GM19438 (cell line): ENCODE data around the gene ATP6V0C.

Experiments
- ATAC-seq: cut with Tn5 transposase; IDR thresholded peaks from one replicate; pipeline ENCODE4 v1.9.1; 2021; ENCODE audit warnings: low read depth; ENCODE audit not compliant: unreplicated experiment

The ATP6V0C gene

DNA sequence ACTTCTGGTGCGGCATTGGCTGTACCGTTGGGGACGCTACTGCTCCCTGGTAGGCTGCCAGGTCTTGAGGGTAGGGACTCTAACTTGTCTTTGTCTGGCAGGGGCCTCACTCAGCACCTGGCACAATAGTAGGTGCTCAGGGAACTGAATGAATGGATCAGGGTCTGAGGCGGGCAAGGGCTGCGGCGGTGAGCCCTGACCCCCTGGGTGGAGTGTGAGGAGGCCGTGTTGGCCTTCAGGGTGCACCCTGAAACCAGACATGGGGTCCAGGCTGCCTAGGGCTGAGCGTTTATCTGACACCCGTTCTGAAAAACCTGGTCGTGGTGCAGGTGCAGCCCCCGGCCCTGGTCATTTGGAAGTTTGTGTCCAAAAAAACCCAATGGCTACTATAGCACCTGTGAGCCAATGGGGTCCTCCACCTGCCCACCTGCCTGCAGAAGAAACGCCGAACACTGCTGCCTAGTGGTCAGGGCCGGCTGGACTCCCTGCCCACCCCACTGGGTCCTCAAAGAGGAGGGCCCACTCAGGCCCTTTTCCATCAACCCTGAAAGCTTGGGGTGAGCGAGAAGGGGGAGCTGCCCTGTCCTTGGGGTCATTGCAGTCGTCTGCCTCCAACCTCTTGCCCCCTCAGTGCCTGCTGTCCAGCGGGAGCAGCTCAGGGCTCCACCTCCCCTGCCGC, 4.9 kb upstream of the ATP6V0C start:
- ATAC-seq: no peak

DNA sequence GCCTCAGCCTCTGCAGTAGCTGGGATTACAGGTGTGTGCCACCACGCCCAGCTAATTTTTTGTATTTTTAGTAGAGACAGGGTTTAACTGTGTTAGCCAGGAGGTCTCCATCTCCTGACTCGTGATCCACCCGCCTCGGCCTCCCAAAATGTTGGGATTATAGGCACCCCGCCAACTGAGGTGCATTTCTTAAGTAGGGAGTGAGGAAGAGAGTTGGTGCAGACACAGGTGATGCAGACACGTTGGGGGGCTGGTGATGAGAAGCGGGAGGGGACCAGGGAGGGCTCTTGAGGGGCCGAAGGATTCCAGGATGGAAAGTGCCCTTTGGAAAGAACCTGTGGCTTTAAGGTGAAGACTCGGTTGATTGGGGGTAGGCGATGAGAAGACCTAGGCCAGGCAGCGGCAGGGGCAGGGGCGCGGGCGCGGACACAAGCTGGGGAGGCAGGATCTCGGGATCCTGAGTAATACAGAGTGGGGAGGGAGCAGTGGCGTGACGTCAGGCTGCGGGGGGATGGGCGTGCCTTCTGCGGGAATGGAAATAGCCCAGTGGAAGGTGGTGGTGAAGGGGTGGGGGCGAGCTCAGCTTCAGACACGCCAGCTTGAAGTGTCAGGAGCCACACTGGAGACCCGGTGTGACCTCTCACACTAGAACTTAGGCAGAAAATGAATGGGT, 2.5 kb upstream of the ATP6V0C start:
- ATAC-seq: no peak

DNA sequence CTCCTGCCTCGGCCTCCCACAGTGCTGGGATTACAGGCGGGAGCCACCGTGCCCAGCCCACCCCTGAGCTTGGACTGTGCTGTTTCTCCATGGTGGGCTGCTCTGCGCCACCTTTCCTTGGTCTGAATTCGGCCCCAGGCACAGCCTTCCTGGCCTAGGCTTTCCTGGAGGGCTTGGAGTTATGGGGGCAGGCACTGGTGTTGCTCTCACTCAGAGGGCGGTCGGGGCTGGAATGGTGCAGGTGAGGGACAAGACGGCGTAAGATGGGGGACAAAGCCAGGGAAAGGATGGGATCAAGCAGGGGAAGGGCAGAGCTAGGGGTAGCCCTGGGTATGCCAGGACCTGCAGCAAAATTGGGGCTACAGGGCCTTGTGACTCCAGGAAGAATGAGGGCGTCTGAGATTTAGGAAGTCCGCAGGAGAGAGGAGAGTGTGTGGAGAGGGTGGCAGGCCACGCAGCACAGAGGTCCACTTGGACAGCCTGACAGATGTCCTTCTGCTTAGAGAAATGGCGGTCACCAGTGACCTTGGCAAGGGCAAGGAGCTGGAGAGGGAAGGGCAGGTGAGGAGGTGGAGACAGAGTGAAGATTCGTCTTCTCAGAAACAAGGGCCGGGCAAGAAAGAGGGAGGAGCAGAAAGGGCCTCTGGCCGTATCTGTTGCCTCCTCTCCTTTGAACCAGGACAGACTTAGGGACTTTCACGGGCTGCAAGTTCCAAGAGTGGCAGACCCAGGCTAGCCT, 1.6 kb upstream of the ATP6V0C start:
- no peak for ATAC-seq

DNA sequence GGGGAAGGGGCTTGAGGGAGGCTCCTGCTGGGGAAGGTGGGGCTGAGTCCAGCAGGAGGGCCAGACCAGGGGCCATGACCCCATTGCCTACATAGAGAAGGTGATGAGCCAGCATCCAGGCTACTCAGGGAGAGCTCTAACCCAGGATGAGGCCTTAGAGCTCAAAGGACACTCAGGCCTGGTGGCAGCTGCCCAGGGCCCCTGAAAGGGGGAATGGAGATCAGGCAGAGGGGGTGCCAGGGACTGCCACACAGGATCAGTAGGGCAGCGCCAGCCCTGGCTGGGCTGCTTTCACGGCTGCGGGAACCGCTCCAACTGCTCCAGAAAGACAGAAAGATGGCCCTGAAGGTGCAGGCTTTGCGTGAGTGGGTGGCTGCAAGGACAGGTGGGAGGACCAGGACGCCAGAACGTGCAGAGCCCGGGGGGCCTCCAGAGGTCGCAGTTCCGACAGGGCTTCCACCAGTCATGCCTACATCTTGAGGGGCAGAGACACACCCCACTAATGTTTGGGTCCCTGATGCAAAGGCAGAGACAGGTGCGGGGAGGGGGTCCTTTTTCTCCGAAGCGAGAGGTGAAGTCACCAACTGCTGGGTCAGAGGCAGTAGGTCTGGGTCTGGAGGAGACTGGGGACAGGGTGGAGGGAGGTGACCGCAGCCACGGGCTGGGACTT, 882 bp upstream of the ATP6V0C start:
- ATAC-seq: peak; percentile 13

DNA sequence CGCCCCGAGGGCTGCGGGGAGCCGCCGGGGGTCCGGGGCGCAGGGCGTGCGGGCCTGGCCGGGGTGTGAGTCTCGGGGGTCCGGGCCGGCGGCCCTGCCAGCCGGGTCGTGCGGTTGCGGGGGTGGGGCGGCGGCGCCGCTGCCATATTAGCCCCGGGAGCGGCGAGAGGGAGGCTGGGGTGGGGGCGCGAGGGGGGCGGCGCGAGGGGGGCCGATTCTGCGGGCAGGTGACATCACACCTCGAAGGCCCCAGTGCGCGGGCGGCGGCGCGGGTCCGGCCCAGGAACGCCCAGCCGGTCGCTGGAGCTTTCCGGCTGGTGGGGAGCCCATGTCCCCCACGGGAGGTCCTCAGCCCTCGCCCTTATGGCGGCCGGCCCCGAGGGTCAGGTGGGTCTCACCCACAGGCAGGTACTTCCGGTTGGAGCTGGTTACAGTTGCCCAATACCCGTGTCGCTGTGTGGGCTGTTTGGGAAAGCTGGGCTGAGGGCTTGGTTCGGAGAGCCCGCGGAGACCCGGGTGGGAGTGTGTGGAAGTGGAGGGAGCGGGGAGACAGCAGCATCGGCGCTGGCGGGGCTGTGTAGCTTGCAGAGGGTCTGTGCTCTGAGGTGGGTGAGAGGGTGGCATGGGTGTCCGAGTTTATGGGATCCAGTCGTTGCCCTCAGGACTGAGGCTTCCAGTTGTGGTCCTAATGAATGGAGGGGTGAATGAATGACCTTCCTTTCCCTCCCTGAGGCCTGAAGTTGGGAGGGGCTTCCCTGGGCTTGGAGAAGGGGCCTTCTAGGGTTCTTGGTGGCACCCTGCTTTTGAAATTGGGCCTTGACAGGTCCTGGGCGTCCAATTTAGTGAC, 804 bp downstream of the ATP6V0C start:
- ATAC-seq: no peak

DNA sequence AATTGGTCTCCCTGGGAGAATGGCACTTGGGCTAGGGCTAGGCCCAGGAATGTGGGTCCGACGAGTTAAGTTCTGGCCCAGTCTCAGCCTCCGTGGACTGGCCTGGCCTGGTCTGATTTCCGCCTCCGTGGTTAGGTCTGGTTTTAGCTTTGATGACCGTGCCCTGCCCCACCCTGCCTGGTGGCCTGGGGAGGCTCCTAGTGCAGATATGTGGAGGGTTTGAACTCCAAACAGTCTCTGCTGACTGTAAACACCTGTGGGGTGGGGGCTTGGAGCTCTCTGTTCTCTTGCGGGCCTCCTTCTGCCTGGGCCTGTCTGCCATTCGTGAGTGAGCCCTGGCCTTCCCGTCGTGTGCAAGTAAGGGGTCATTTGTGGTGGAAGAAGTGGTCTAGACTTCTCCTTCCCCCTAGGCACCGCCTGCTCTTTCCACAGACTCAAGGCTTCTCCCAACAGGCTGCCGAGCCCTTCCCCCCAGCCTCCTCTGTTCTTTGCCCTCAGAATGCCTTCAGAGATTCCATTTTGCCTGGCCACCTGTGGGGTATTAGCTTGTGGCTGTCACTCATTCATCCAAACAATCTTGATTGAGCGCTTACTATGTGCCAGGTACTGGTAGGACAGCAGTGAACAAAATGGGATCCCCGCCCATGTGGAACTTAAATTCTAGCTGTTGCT, 1.6 kb downstream of the ATP6V0C start:
- ATAC-seq: no peak

DNA sequence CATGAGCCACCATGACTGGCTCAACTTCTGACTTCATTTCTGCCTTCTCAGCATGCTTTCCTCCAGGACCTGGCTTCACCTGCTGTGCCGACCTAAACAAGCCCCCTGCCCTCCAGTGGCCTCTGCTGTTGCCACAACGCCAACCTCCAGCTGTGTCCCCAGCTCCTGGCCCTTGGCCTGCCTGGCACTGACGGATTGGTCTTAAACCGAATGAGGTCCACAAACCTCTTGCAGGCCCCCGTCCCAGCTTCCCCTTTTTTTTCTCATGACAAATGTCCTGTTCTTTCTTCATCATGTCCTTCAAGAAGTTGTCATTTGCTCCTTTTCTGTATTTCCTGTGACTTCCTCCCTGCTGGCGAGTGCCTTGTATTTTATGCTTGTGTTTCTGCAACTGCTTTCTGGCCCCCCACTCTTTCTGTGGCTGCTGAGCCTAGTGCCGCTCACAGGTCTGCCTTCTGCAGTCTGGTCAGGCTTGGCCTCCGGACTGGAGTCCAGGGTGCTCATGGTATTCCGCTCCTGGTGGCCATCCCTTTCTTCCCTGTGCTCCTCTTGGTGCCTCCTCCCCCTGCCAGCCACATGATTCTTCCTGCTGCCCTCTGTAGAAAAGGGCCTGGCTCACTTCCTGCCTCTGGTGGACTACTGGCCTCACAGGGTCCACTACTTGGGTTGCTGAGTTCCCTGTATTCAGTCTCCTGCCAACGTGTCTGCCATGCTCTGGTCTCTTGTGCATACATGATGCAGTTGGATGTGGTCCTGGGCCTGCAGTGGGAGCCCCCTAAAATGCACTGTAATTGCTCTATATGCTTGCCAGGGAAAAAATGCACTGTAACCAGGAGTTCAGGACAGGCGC, 2.9 kb downstream of the ATP6V0C start:
- no peak for ATAC-seq

DNA sequence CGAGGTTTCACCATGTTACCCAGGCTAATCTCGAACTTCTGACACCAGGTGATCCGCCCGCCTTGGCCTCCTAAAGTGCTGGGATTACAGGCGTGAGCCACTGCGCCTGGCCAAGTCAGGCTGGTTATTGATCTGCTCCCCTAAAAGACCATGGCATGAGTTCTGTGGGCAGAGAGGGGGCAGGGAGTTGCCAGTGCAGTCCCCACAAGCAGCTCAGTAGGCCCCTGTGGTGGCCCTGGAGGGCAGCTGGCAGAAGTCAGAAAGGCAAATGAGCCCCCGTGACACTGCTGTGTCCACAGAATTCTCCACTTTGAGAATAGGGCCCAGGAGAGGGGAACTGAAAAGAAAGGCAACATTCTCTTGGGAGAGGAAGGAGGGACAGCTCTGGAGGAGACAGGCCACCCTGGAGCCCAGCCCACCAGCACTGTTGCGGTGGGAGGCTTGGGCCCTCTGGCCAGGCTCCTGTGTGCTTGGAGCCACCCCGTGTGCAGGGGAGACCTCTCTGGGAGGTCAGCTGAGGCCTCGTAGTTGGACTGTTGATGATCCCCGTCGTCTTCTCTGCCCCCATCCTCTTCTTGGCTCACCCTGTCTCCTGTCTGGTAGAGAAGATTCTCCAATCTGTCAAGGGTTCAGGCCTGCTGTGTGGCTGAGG, 4.3 kb downstream of the ATP6V0C start:
- ATAC-seq: no peak

DNA sequence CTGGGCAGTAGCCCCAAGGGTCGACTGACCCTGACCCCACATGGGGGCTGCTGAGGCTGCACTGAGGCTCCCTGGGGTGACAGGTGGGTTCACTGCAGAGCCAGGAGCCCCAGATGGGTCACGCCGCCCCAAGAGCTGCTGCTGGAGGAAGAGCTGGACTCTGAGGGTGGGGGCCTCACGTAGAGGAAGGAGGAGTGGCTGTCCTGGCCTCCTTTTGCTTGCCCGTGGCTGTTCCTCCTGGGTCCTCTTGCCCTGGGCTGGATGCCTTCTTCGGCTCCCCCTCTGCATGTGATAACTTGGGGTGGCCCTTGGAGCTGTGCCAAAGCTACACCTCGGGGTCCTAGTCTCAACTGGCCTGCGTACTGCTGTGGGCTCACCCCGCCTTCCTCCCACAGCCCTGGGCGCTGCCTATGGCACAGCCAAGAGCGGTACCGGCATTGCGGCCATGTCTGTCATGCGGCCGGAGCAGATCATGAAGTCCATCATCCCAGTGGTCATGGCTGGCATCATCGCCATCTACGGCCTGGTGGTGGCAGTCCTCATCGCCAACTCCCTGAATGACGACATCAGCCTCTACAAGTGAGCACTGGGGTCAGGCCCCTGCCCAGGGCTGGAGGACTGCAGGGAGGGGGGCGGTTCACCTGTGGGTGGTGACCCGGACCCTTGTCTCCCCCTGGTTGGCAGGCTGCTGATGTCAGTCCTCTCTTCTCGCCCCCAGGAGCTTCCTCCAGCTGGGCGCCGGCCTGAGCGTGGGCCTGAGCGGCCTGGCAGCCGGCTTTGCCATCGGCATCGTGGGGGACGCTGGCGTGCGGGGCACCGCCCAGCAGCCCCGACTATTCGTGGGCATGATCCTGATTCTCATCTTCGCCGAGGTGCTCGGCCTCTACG, 5.3 kb downstream of the ATP6V0C start:
- no peak for ATAC-seq

DNA sequence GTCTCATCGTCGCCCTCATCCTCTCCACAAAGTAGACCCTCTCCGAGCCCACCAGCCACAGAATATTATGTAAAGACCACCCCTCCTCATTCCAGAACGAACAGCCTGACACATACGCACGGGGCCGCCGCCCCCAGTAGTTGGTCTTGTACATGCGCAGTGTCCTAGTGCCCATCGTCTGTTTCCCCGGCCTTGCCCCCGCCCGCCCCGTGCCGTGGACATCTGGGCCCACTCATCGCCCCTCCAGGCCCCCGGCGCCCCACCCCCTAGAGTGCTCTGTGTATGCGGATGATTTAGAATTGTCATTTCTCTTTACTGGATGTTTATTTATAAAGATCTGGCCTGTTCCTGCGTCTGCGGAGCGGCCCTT, 5.9 kb downstream of the ATP6V0C start:
- ATAC-seq: no peak

DNA sequence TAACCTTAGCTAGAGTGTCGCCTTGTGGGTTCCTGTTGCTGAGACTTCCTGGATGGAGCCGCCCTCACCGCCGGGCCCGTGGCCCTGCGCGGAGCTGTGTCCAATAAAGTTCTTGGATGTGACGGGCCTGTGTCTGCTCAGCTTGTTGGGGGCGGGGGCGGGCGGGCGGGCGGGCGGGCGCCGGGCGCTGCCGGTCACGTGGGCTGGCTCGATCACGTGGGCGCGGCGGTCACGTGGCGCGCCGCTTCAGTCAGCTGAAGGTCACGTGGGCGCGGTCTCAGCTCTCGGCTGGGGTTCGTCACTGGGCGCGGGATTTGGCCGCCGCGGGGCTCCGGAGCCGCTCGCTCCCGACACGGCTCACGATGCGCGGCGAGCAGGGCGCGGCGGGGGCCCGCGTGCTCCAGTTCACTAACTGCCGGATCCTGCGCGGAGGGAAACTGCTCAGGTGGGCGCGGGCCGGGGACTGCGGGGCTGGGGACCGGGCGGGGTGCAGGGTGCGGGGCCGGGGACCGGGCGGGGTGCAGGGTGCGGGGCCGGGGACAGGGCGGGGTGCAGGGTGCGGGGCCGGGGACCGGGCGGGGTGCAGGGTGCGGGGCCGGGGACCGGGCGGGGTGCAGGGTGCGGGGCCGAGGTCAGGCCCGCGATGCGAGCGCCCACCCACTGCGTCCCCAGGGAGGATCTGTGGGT, 6.5 kb downstream of the ATP6V0C start, which contains the start of gene AMDHD2:
Gene AMDHD2, plus strand, starts transcription at position 275 of the 687 bp plus-strand sequence. Its CDS starts 88 bp downstream, at position 363.
- no peak for ATAC-seq

DNA sequence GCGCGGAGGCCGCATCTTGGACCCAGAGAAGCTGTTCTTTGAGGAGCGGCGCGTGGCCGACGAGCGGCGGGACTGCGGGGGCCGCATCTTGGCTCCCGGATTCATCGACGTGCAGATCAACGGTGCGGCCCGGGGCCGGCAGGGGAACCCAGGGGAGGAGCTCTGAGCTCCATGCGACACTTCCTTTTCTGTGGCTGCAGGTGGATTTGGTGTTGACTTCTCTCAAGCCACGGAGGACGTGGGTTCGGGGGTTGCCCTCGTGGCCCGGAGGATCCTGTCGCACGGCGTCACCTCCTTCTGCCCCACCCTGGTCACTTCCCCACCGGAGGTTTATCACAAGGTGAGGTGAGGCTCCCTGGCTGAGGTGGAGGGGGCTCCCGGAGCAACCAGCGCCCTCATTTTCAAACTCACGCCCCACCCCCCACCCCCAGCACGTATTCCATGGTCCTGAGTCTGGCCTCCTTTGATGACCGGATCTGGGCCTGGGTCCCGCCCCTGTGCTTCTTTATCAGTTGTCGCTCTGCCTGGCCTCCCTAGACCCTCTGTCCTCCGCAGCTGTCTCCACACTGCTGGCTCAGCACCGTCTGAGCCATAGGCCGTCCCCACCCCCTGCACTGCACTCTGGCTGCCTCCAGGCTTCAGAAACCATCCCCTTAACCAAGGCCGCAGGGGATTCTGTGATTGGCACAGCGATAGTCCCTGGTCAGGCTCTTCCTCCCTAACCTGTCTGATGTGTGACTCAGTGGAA, 7.2 kb downstream of the ATP6V0C start:
- ATAC-seq: no peak

DNA sequence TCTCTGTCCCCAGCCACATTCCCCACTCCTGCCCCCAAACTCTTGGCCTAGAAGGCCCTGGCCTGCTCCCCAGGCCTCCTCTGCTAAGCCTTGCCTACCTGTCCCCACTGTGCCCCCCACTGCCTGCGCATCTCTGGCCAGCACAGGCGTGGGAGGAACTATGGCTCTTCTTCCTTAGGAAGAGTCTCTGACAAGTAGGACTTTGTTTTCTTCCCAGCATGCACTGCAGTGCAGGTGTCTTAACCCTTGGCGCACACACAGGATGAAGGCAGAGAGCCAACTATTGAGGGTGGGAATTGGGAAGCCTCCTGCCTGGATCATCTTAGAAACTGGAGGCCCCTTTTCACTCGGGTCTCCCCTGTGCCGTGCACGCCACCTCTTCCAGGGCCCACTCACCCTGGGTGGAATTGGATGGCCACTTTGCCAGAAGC, 10.1 kb downstream of the ATP6V0C start:
- no peak for ATAC-seq

DNA sequence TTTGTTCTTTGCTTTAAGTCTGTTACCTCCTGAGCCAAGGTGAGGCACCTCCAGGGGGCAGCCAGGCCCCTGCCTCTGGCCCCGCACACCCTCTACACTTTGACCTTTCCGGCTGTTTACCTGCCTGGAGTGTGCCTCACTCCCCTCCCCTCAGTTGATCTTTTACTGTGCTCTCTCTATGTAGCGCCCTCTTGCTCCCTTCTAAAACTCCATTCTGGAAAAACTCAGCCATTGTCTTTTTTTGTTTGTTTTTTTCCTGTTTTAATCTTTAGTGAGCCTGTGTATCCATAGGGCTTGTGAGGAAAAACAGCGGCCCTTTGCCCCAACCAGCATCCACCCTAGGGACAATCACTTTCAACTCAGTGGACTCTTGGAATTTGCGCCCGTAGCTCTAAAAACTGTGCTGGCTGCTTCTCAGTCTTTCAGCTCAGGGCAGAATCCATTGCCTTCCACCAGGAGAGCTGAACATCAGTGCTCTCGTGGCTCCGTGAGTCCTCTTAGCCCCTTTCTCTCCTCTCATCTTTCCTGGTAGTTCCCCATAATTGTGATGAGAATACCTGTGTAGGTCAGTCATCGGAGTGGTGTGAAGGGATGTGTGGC, 10.7 kb downstream of the ATP6V0C start:
- no peak for ATAC-seq

DNA sequence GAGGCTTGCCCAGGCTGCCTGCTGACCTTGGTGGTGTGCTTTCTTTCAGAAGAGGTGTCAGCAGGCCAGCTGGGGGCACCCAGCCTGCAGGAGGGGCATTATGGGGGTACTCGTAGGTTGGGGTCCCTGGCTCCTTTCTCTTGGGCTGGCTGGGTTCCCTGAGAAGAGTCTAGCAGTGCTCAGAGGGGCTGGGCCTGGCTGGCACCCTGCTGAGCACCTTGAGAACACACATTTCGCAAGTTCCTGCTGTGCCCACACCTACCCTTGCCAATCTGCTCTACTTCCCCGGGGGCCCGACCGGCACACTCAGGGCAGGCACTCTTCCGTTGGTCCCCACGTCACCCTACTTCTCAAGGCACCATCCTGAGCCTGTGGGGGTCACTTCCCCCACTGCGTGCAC, 12.4 kb downstream of the ATP6V0C start:
- no peak for ATAC-seq
